Gastrocnemius medialis (tissue), 4 donors: Measurements from ENCODE around the gene PRR9.

Source experiments
- CTCF ChIP-seq, 5 experiments: fragments of 450-650 bp in 3 of 5; fragments of 200-600 bp in 2 of 5; sonication (generic) in 2 of 5; IDR thresholded peaks in 4 of 5; conservative IDR thresholded peaks in 1 of 5; 1 replicate in 4 of 5; 2 replicates in 1 of 5; pipeline ENCODE4 v1.5.1; 2016 to 2019; ENCODE audit warnings: antibody characterized with exemption in 5 of 5, mild to moderate bottlenecking in 3 of 5, moderate library complexity in 3 of 5
- POLR2A ChIP-seq, 2 donors: fragments of 450-650 bp; IDR thresholded peaks; one replicate each; pipeline ENCODE4 v1.6.1; 2017; ENCODE audit warnings: antibody characterized with exemption in 2 of 2, mild to moderate bottlenecking in 2 of 2, moderate library complexity in 2 of 2

GRCh38 chr1:153192697-153193096 lies 24.7 kb upstream of the PRR9 start:
- TF ChIP-seq CTCF (IDR thresholded peaks at IDR 0.05 in 4 of 5, conservative IDR thresholded peaks at IDR 0.05 in 1 of 5) (no peak), POLR2A (IDR thresholded peaks at IDR 0.05) (no peak)
